Neural cell (in vitro differentiated cells): ENCODE results near the gene SVEP1. TPM values are rescaled to one million over a fixed set of nuclear protein-coding genes. Genes with fewer than 3 reads are reported as not detected.

Experiments
- H2AFZ ChIP-seq: fragments of 200-600, 300-800 bp; sonication (generic), shearing (Covaris generic); 2 replicates; pipeline ENCODE4 v1.6.0; 2014; ENCODE audit warnings: low read depth, mild to moderate bottlenecking, antibody characterized with exemption, low read length, moderate library complexity
- H3F3A ChIP-seq: fragments of 200-600 bp; shearing (Covaris generic); 2 replicates; pipeline ENCODE4 v1.6.1; 2016; ENCODE audit warnings: mild to moderate bottlenecking, moderate library complexity, mixed read lengths, antibody characterized with exemption, low read length; ENCODE audit not compliant: insufficient read depth, poor library complexity, severe bottlenecking
- H3K27ac ChIP-seq: fragments of 200-600, 300-800 bp; sonication (generic), shearing (Covaris generic); 2 replicates; pipeline ENCODE4 v1.5.1; 2014; ENCODE audit warnings: mild to moderate bottlenecking, low read length, moderate library complexity
- H3K27me3 ChIP-seq: fragments of 300-800, 200-600 bp; sonication (generic), shearing (Covaris generic); 2 replicates; pipeline ENCODE4 v1.6.0; 2014; ENCODE audit warnings: mild to moderate bottlenecking, low read depth, low read length, moderate library complexity; ENCODE audit not compliant: insufficient read depth
- H3K36me3 ChIP-seq: fragments of 300-800, 200-600 bp; sonication (generic), shearing (Covaris generic); 2 replicates; pipeline ENCODE4 v1.5.1; 2014; ENCODE audit warnings: mild to moderate bottlenecking, antibody characterized with exemption, low read length, moderate library complexity; ENCODE audit not compliant: insufficient read depth
- H3K4me2 ChIP-seq: fragments of 300-800, 200-600 bp; sonication (generic), shearing (Covaris generic); 2 replicates; pipeline ENCODE4 v1.6.0; 2014; ENCODE audit warnings: mild to moderate bottlenecking, low read length
- H3K4me3 ChIP-seq: fragments of 300-800, 200-600 bp; sonication (generic), shearing (Covaris generic); 2 replicates; pipeline ENCODE4 v1.5.1; 2014; ENCODE audit warnings: mild to moderate bottlenecking, low read length, moderate library complexity
- H3K79me2 ChIP-seq: fragments of 200-600 bp; shearing (Covaris generic); replicated peaks from 2 replicates; pipeline ENCODE4 v1.6.0; 2014; ENCODE audit warnings: mild to moderate bottlenecking, low read length, moderate library complexity; ENCODE audit not compliant: insufficient read depth
- H3K9ac ChIP-seq: fragments of 300-800, 200-600 bp; sonication (generic), shearing (Covaris generic); 2 replicates; pipeline ENCODE4 v1.6.1; 2016; ENCODE audit warnings: mild to moderate bottlenecking, low read length, mixed read lengths
- H3K9me2 ChIP-seq: fragments of 200-600 bp; shearing (Covaris generic); 2 replicates; pipeline ENCODE4 v1.6.1; 2016; ENCODE audit warnings: mild to moderate bottlenecking, low read length, mixed read lengths; ENCODE audit not compliant: insufficient read depth
- H3K9me3 ChIP-seq: fragments of 200-600, 300-800 bp; sonication (generic), shearing (Covaris generic); 2 replicates; pipeline ENCODE4 v1.6.1; 2016; ENCODE audit warnings: mild to moderate bottlenecking, mixed run types, low read length, moderate library complexity, mixed read lengths
- H4K20me1 ChIP-seq: fragments of 200-600 bp; shearing (Covaris generic); 2 replicates; pipeline ENCODE4 v1.6.1; 2016; ENCODE audit warnings: mild to moderate bottlenecking, mixed run types; ENCODE audit not compliant: insufficient read depth
- EP300 ChIP-seq: fragments of 450-650 bp; conservative IDR thresholded peaks from 2 replicates; pipeline ENCODE4 v1.6.1; 2014; ENCODE audit warnings: antibody characterized with exemption, mild to moderate bottlenecking, moderate library complexity; ENCODE audit not compliant: poor library complexity, severe bottlenecking
- EZH2 ChIP-seq: fragments of 200-600, 300-800 bp; shearing (Covaris generic), sonication (generic); IDR thresholded peaks from 2 replicates; pipeline ENCODE4 v1.6.1; 2014; ENCODE audit warnings: antibody characterized with exemption, low read length, borderline replicate concordance, mild to moderate bottlenecking; ENCODE audit not compliant: insufficient read depth, poor library complexity, severe bottlenecking
- MXI1 ChIP-seq: fragments of 450-650 bp; conservative IDR thresholded peaks from 2 replicates; pipeline ENCODE4 v1.6.1; 2014; ENCODE audit warnings: antibody characterized with exemption, mild to moderate bottlenecking; ENCODE audit not compliant: poor library complexity, severe bottlenecking
- POLR2AphosphoS5 ChIP-seq: IDR thresholded peaks from 2 replicates; pipeline ENCODE4 v1.6.1; 2012
- RAD21 ChIP-seq: fragments of 450-650 bp; conservative IDR thresholded peaks from 2 replicates; pipeline ENCODE4 v1.6.1; 2014; ENCODE audit warnings: antibody characterized with exemption, mild to moderate bottlenecking, moderate library complexity
- SMC3 ChIP-seq: fragments of 450-650 bp; conservative IDR thresholded peaks from 2 replicates; pipeline ENCODE4 v1.6.1; 2014; ENCODE audit warnings: antibody characterized with exemption, mild to moderate bottlenecking, moderate library complexity; ENCODE audit not compliant: poor library complexity
- TAF1 ChIP-seq: IDR thresholded peaks from 2 replicates; pipeline ENCODE4 v1.6.1; 2012; ENCODE audit warnings: low read depth
- polyA plus RNA-seq: library from polyadenylated mRNA; depleted of rRNA; stranded (reverse); fragments of >200 nt; gene quantifications from 2 replicates; pipeline ENCODE4 v1.2.3, GENCODE V29; 2014
- TF ChIP-seq, protein P1 (sequence below): fragments of 450-650 bp; IDR thresholded peaks from 2 replicates; pipeline ENCODE4 v1.5.1; 2014; ENCODE audit warnings: antibody characterized with exemption, mild to moderate bottlenecking, moderate library complexity; ENCODE audit not compliant: poor library complexity, severe bottlenecking
- TF ChIP-seq, protein P2 (sequence below): IDR thresholded peaks from 2 replicates; pipeline ENCODE4 v1.6.1; 2012; ENCODE audit warnings: borderline replicate concordance

SVEP1 gene
- polyA plus RNA-seq, 1 donor from 2014 or later, result 0.10 TPM

DNA sequence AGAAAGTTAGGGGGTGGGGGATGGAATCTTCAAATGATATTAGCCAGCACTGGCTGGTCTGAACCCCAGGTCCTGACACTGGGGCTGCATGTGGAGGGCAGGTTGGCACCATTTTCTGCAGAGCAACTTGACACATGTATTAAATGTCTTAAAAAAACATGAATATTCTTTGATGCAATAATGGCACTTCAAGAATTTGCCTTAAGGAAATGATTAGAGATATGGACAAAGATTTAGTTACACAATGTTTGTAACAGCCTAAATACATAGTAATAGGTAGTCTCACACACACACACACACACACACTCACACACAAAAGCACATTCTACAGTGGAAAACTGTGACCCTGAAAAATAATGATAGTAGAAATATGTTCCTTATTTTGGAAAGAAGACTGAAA, 3.6 kb downstream of the SVEP1 start (continued):
- TF ChIP-seq, protein P1, sequence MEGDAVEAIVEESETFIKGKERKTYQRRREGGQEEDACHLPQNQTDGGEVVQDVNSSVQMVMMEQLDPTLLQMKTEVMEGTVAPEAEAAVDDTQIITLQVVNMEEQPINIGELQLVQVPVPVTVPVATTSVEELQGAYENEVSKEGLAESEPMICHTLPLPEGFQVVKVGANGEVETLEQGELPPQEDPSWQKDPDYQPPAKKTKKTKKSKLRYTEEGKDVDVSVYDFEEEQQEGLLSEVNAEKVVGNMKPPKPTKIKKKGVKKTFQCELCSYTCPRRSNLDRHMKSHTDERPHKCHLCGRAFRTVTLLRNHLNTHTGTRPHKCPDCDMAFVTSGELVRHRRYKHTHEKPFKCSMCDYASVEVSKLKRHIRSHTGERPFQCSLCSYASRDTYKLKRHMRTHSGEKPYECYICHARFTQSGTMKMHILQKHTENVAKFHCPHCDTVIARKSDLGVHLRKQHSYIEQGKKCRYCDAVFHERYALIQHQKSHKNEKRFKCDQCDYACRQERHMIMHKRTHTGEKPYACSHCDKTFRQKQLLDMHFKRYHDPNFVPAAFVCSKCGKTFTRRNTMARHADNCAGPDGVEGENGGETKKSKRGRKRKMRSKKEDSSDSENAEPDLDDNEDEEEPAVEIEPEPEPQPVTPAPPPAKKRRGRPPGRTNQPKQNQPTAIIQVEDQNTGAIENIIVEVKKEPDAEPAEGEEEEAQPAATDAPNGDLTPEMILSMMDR, result no peak

DNA sequence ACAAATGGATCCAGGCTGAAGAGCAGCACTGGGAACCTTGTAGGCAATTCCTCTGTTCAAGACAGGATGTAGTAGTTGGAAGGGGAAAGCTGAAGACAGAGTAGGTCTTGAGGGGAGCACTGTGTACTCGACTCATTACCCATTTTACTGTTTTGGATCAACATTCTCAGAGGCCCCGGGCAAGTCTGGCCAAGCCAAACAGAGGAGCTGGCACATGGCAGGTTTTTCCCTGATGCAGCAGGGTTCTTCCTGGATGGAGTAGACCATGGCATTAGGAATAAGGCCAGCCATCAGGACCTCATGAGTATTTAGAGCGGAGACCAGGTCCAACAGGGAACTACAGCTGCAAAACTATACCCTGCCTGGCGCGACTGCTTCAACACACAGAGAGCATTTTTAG, 4.4 kb downstream of the SVEP1 start:
- H3K9me3 ChIP-seq, result no peaks in the 10 kb centered on the region
- no peaks in the 10 kb centered on the region for H3K9me2 ChIP-seq
- H3K4me2 ChIP-seq, result no peak overlapping the region
- H3K27me3 ChIP-seq, result peaks cover 25% of the 10 kb centered on the region
- H3K36me3 ChIP-seq, result no peaks in the 10 kb centered on the region
- H2AFZ ChIP-seq, result no peak overlapping the region
- TF ChIP-seq RAD21, result no peak
- TF ChIP-seq POLR2AphosphoS5, result no peak
- no peak for TF ChIP-seq SMC3
- no peak for TF ChIP-seq EP300
- TF ChIP-seq MXI1, result no peak
- TF ChIP-seq EZH2, result no peak
- TF ChIP-seq, protein P2, sequence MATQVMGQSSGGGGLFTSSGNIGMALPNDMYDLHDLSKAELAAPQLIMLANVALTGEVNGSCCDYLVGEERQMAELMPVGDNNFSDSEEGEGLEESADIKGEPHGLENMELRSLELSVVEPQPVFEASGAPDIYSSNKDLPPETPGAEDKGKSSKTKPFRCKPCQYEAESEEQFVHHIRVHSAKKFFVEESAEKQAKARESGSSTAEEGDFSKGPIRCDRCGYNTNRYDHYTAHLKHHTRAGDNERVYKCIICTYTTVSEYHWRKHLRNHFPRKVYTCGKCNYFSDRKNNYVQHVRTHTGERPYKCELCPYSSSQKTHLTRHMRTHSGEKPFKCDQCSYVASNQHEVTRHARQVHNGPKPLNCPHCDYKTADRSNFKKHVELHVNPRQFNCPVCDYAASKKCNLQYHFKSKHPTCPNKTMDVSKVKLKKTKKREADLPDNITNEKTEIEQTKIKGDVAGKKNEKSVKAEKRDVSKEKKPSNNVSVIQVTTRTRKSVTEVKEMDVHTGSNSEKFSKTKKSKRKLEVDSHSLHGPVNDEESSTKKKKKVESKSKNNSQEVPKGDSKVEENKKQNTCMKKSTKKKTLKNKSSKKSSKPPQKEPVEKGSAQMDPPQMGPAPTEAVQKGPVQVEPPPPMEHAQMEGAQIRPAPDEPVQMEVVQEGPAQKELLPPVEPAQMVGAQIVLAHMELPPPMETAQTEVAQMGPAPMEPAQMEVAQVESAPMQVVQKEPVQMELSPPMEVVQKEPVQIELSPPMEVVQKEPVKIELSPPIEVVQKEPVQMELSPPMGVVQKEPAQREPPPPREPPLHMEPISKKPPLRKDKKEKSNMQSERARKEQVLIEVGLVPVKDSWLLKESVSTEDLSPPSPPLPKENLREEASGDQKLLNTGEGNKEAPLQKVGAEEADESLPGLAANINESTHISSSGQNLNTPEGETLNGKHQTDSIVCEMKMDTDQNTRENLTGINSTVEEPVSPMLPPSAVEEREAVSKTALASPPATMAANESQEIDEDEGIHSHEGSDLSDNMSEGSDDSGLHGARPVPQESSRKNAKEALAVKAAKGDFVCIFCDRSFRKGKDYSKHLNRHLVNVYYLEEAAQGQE, result no peak
- TF ChIP-seq, protein P1, result no peak
- H3K9ac ChIP-seq, result no peak overlapping the region
- no peaks in the 10 kb centered on the region for H3F3A ChIP-seq
- H4K20me1 ChIP-seq, result no peaks in the 10 kb centered on the region
- no peak overlapping the region for H3K4me3 ChIP-seq
- H3K27ac ChIP-seq, result no peak overlapping the region
- no peaks in the 10 kb centered on the region for H3K79me2 ChIP-seq

DNA sequence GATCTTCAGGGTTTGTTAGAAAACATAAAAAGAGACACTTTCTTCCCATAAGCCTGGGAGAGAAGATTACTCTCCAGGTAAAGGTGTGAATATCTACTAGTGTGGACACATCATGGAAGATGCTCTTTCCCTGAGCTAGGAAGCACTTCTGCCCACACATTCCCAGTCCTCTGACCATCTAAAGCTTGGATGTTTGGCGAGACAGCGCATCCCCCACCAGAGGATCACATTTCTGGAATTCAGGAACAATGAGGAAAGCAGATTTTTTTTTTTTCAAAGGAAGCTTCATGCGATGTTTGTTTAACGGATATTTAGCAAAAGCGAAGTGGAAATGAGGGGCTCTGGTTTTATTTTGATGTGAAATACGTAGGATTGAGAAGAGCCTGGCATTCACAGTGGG, 6.2 kb downstream of the SVEP1 start:
- Histone ChIP-seq H3K4me2 (no peak overlapping the region), H3F3A (no peaks in the 10 kb centered on the region), H3K27ac (no peak overlapping the region), H3K79me2 (no peaks in the 10 kb centered on the region), H2AFZ (no peak overlapping the region), H3K27me3 (peaks cover 10% of the 10 kb centered on the region), H3K9me3 (no peaks in the 10 kb centered on the region), H4K20me1 (no peaks in the 10 kb centered on the region), H3K9ac (no peak overlapping the region), H3K36me3 (no peaks in the 10 kb centered on the region), H3K9me2 (no peaks in the 10 kb centered on the region), H3K4me3 (no peak overlapping the region)
- TF ChIP-seq TAF1 (no peak), MXI1 (no peak), EZH2 (no peak), POLR2AphosphoS5 (no peak), EP300 (no peak)
- TF ChIP-seq, protein P2, result no peak
- TF ChIP-seq, protein P1, result no peak
